Measurements from ENCODE around the gene MTERF2. TPM values are rescaled to one million over a fixed set of nuclear protein-coding genes. Genes with fewer than 3 reads are reported as not detected.

MTERF2 gene
- total RNA-seq, 2 donors from 2014 or later: 9.3 to 11.6 TPM

GRCh38 chr12:106985479-106985878, 1.5 kb downstream of the MTERF2 start:
- Histone ChIP-seq H3K27me3 (no peaks in the 10 kb centered on the region), H3K36me3 (no peaks in the 10 kb centered on the region), H3K4me1 (peaks cover 7% of the 10 kb centered on the region), H3K9me3 (no peaks in the 10 kb centered on the region), H3K9ac (ENCODE audit: low read depth in 2 of 2, low read length in 2 of 2) (no peak overlapping the region), H3K4me3 (no peak overlapping the region), H3K27ac (no peak overlapping the region)
- TF ChIP-seq CTCF (IDR thresholded peaks at IDR 0.05): no peak
- no peak for DNase-seq
- intact Hi-C loops (cut with DNase I): no loop called here

GRCh38 chr12:106984588-106985137, 2.3 kb downstream of the MTERF2 start:
- H3K9ac ChIP-seq (ENCODE audit: low read depth in 2 of 2, low read length in 2 of 2): no peak overlapping the region
- no peak overlapping the region for H3K4me3 ChIP-seq
- H3K27me3 ChIP-seq: no peaks in the 10 kb centered on the region
- H3K4me1 ChIP-seq: peaks cover 7% of the 10 kb centered on the region
- DNase-seq: no peak
- H3K27ac ChIP-seq: no peak overlapping the region
- intact Hi-C loops (cut with DNase I): no loop called here
- TF ChIP-seq CTCF (IDR thresholded peaks at IDR 0.05): no peak
- H3K9me3 ChIP-seq: no peaks in the 10 kb centered on the region
- no peaks in the 10 kb centered on the region for H3K36me3 ChIP-seq

- Histone ChIP-seq H3K9me3 (no peaks in the 10 kb centered on the region), H3K36me3 (no peaks in the 10 kb centered on the region), H3K4me3 (no peak overlapping the region), H3K27me3 (no peaks in the 10 kb centered on the region), H3K27ac (no peak overlapping the region), H3K4me1 (peaks cover 7% of the 10 kb centered on the region), H3K9ac (ENCODE audit: low read depth in 2 of 2, low read length in 2 of 2) (no peak overlapping the region)
- intact Hi-C loops (cut with DNase I): no loop called here
- DNase-seq: no peak
- TF ChIP-seq CTCF (IDR thresholded peaks at IDR 0.05): no peak
These were observed 4.7 kb downstream of the MTERF2 start for GRCh38 chr12:106982229-106982628.

- no peak overlapping the region for H3K27ac ChIP-seq
- no peak for DNase-seq
- intact Hi-C loops (cut with DNase I): no loop called here
- H3K9ac ChIP-seq (ENCODE audit: low read depth in 2 of 2, low read length in 2 of 2): no peak overlapping the region
- no peaks in the 10 kb centered on the region for H3K36me3 ChIP-seq
- H3K9me3 ChIP-seq: no peaks in the 10 kb centered on the region
- H3K4me3 ChIP-seq: no peak overlapping the region
- peaks cover 7% of the 10 kb centered on the region for H3K4me1 ChIP-seq
- no peak for TF ChIP-seq CTCF (IDR thresholded peaks at IDR 0.05)
- no peaks in the 10 kb centered on the region for H3K27me3 ChIP-seq
These were observed 5.2 kb downstream of the MTERF2 start for GRCh38 chr12:106981788-106982187.

GRCh38 chr12:106980944-106981343, 6.0 kb downstream of the MTERF2 start:
- H3K4me1 ChIP-seq: peaks cover 6% of the 10 kb centered on the region
- no peak for TF ChIP-seq CTCF (IDR thresholded peaks at IDR 0.05)
- no peak overlapping the region for H3K27ac ChIP-seq
- no peak for DNase-seq
- H3K36me3 ChIP-seq: no peaks in the 10 kb centered on the region
- no peaks in the 10 kb centered on the region for H3K9me3 ChIP-seq
- H3K4me3 ChIP-seq: no peak overlapping the region
- H3K9ac ChIP-seq (ENCODE audit: low read depth in 2 of 2, low read length in 2 of 2): no peak overlapping the region
- intact Hi-C loops (cut with DNase I): no loop called here
- H3K27me3 ChIP-seq: no peaks in the 10 kb centered on the region

All from colonic mucosa (tissue), 4 donors.